Measurements from ENCODE around the gene WDR35. TPM values are rescaled to one million over a fixed set of nuclear protein-coding genes. Genes with fewer than 3 reads are reported as not detected.

WDR35 gene
- total RNA-seq, 4 donors from 2014 or later: 2.5 to 6.8 (median 4.4) TPM

GRCh38 chr2:20023688-20024087 is 33.8 kb upstream of the WDR35 start:
- intact Hi-C loops (cut with DNase I; ENCODE audit: low total_unique reads): no loop called here
- WGBS, 2 donors: 91 to 94% methylated on average over 4 of the region's 4 CpGs
- TF ChIP-seq CTCF (IDR thresholded peaks at IDR 0.05) (no peak), POLR2A (IDR thresholded peaks at IDR 0.05) (no peak)
- H3K4me3 ChIP-seq (ENCODE audit: low read depth, poor library complexity, severe bottlenecking): no peak overlapping the region
- no peak for DNase-seq (ENCODE audit: low spot score in 2 of 2)

DNA sequence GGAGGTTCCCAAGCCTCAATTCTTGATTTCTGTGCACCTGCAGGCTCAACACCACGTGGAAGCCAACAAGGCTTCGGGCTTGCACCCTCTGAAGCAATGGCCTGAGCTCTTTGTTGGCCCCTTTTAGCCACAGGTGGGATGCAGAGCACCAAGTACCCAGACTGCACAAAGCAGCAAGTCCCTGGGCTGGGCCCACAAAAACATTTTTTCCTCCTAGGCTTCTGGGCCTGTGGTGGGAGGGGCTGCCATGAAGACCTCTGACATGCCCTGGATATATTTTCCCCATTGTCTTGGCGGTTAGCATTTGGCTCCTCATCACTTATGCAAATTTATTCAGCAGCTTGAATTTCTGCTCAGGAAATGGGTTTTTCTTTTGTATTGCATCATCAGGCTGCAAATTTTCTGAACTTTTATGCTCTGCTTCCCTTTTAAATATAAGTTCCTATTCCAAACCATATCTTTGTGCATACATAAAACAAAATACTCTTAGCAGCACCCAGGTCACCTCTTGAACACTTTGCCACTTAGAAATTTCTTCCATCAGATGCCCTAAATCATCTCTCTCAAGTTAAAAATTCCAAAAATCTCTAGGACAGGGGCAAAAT is 31.6 kb upstream of the WDR35 start:
- TF ChIP-seq POLR2A (IDR thresholded peaks at IDR 0.05) (no peak), CTCF (IDR thresholded peaks at IDR 0.05) (no peak)
- no peak overlapping the region for H3K4me3 ChIP-seq (ENCODE audit: low read depth, poor library complexity, severe bottlenecking)
- intact Hi-C loops (cut with DNase I; ENCODE audit: low total_unique reads): no loop called here
- WGBS, 2 donors: 91 to 95% methylated on average over 3 of the region's 3 CpGs
- DNase-seq (ENCODE audit: low spot score in 2 of 2): no peak

DNA sequence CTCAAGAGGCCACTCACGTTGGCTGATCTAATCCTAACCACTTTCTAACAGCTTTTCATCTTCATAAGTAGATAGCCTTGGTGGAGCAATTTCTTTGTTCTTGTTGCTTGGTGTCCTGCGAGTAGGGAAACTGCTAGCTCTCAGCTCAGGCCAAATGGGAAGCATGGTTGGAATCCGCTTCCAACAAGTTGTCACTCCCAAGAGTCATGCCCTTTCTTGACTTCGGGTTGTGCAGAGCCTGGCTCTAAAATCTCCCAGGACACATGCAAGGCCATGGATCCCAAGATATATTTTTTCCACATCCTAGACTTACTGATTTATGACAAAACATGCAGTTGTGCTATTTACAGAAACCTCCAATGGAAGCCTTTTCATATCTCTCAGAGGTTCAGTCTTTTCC is 29.8 kb upstream of the WDR35 start:
- intact Hi-C loops (cut with DNase I; ENCODE audit: low total_unique reads): no loop called here
- TF ChIP-seq CTCF (IDR thresholded peaks at IDR 0.05) (no peak), POLR2A (IDR thresholded peaks at IDR 0.05) (no peak)
- 70 to 91% methylated on average over 4 of the region's 4 CpGs for WGBS, 2 donors
- DNase-seq (ENCODE audit: low spot score in 2 of 2): no peak
- H3K4me3 ChIP-seq (ENCODE audit: low read depth, poor library complexity, severe bottlenecking): no peak overlapping the region

DNA sequence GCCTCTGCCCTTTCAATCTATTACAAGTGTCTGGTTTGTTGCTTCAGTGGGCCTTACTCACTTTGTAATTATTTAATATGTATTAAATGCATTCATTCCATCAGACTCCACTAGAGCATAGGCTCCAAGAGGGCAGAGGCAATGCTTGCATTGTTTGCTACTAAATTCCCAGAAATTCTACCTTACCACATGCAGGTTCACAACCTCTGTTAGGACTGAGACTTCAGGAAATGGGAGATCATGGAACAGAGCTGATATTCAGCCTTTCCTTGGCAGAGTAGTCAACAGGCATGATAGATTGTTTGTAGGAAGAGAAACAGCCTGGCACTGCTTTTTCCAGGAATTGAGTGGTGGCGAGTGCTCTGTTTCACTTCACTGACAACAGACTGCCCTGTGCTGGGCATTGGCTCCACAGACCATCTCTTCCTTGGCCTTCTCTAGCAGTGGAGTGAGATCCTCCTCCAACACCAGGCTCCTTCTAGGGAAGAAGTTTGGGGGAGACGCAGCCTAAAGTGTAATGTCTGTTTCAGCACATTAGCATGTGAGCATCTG is 28.8 kb upstream of the WDR35 start:
- TF ChIP-seq CTCF (IDR thresholded peaks at IDR 0.05): no peak
- TF ChIP-seq POLR2A (IDR thresholded peaks at IDR 0.05): no peak
- no peak overlapping the region for H3K4me3 ChIP-seq (ENCODE audit: low read depth, poor library complexity, severe bottlenecking)
- DNase-seq (ENCODE audit: low spot score in 2 of 2): no peak
- intact Hi-C loops (cut with DNase I; ENCODE audit: low total_unique reads): no loop called here
- WGBS, 2 donors: 83 to 93% methylated on average over 2 of the region's 2 CpGs

DNA sequence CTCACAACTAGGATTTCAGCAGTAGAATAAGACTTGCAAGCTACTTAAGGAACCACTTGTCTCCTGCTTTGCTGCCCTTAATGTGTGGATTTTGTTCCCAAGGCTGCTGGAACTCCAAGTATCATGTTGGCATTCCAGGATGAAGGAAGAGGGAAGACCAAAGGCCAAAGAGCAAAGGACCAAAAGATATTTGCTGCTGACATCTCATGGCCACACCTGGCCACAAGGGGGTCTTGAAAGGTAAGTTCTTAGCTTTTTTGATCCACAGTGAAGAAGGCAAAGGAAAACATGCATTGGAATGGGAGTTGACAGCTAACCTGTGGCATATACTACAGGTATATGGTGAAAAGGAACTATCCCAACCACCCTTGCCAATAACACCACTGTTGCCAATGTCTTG is 26.4 kb upstream of the WDR35 start:
- intact Hi-C loops (cut with DNase I; ENCODE audit: low total_unique reads): no loop called here
- no peak overlapping the region for H3K4me3 ChIP-seq (ENCODE audit: low read depth, poor library complexity, severe bottlenecking)
- DNase-seq (ENCODE audit: low spot score in 2 of 2): no peak
- TF ChIP-seq POLR2A (IDR thresholded peaks at IDR 0.05) (no peak), CTCF (IDR thresholded peaks at IDR 0.05) (no peak)

Measured in lower leg skin (tissue), 4 donors.